ENCODE results near the gene KBTBD13.
"Not testable (repeated sequence)": the region's sequence is repeated elsewhere in the genome, so short reads cannot be mapped to it uniquely, and the experiment has no call there.

The KBTBD13 gene

DNA sequence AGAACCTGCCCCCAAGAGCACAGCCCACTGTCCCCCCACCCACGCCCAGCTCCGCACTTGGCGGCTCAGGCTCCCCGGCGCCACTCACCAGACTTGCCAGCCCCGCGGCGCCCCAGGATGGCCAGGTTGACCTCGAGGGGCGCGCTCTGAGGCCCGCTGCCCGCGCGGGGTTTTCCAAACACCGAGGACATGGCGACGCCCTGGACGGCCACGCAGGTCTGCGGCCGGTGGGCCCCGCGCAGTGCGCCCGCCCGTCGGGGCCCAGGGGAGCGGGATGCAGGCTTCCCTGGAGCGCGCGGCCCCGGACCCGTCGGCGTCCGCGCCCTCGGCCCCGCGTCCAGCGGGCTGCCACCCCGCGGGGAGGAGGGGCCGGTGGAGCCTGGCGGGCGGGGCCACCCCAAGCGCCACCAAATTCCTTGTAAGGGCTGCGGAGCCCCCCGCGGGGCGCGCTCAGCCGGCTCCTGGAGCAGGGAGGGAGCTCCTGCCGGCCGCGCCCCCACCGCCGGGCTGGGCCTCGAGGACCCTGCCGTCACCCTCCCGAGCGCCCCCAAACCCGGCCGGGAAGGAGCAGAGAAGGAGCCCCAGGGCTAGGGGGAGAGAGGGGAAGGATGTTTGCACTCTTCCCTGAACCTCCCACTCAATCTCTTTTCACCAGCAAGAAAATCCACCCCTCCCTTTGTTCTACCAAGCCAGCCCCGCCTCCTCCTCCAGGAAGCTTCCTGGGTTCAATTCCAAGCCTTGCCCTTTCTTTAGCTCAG lies 8.7 kb upstream of the KBTBD13 start, which contains the start of gene RASL12:
Gene RASL12 (minus strand): TSS at position 347 of the 758 bp plus-strand sequence. CDS start 156 bp downstream, at position 191.
- H3K27ac ChIP-seq = no peak within 1 kb of the TSS

DNA sequence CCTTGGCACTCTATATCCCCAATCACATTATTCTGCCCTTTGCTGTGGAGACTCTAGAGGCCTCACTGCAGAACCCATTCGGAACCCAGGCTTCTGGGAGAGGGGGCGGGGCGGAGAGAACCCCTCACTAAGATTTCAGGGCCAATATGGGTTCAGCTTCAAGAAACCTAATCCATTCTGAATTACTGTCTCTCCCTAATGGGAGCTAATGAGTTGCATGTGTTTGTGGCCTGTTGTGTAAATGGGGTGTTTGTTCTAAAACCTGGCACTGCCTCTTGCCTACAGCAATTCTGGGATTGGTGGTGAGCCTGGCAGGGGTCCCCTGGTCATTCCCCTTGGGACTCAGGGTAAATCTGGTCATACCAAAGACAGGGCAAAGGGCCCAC lies 8.2 kb upstream of the KBTBD13 start:
- no peak overlapping the region for H3K27ac ChIP-seq
- DNase-seq (ENCODE audit: low read depth, low spot score) = no peak

More for the DNA sequence above, 8.7 kb upstream of the KBTBD13 start, which contains the start of gene RASL12:
- DNase-seq (ENCODE audit: low read depth, low spot score) = no peak

DNA sequence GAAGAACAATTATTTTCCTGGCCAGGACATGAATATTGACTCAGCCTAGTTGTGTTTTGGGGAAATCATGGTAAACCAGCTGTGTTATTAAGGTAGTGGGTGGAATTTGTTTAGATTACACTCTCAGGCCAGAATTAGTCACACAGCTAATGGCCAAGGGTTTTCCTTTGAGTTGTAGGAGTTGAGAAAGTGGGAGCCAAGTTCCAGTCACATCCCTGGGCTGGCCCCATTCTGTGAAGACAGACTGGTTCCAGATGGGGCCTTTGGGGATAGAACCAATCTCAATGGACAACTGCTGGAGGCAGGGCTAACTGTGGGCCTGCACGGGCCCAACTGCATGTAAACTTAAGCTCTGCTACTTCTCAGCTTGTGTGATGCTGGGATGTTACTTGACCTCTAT lies 7.4 kb upstream of the KBTBD13 start:
- H3K27ac ChIP-seq = no peak overlapping the region
- no peak for DNase-seq (ENCODE audit: low read depth, low spot score)

DNA sequence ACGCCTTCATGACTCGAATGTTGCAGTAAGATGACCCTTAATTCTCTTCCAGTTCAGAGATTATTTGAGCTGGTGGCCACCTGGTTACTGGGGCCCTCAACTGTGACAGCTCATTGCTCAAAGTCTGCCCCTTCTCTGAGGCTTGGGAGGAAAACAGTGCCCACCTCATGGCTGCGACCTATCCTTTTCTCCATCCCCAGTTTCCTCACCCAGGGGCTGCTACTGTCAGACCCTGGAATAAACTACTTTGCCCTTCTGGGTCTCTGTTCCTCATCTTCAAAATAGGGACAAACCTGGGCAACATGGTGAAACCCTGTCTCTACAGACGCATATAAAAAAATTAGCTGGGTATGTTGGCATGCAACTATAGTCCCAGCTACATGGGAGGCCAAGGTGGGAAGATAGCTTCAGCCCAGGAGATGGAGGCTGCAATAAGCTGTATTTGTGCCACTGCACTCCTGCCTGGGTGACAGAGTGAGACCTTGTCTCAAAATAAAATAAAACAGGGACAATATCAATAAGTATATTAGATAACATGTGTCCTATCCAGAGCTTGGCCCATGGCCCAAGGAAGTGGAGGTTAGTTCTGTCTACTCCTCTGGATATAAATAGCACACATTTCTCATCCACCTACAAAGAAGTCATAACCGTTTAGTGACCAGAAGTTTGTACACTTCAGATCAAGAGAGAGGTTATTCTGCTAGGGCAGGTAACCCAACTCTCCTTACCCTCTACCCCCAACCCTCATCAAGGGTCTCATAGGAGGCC lies 6.6 kb upstream of the KBTBD13 start:
- no peak for DNase-seq (ENCODE audit: low read depth, low spot score)

DNA sequence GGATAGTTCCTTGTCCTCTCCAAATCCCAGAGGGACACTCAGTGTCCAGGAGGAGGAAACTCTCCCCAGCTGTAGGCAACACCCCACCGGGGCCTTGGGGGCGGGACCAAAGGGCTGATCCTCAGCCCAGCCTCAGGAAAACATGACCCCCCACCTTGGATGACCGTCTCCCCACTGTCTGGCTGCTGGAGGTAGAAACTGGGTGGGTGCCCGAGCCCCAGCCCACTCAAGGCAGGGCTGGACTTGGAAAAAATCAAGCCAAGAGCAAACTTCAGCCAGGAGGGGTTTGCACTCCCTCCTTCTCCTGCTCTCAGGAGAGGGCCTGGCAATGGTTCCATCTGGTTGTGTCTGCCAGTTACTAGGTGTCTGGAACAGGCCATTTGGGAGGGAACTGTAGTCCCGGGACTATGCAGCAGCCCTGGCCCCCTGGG lies 5.2 kb upstream of the KBTBD13 start:
- no peak for DNase-seq (ENCODE audit: low read depth, low spot score)

More for the DNA sequence above, 6.6 kb upstream of the KBTBD13 start:
- H3K27ac ChIP-seq = no peak overlapping the region

DNA sequence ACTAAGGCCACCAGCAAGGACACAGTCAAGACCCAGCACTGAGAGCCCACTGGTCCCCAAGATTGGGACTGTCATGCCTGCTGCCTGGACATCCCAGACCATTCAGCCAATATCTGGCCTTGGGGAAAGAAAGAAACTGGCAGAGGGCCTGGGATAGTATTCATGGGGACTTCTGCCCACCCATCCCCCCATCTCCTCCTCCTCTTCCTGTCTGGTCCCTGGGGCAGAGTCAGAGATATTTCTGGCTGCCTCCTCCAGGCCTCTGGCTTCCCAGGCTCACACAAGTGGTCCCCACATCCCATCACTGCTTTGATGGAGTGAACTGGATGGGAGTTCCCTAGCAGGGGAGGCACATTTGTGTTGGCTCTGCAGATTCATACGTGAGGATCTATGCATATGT lies 4.5 kb upstream of the KBTBD13 start:
- no peak for DNase-seq (ENCODE audit: low read depth, low spot score)
- no peak overlapping the region for H3K27ac ChIP-seq

More for the DNA sequence above, 5.2 kb upstream of the KBTBD13 start:
- H3K27ac ChIP-seq = no peak overlapping the region

DNA sequence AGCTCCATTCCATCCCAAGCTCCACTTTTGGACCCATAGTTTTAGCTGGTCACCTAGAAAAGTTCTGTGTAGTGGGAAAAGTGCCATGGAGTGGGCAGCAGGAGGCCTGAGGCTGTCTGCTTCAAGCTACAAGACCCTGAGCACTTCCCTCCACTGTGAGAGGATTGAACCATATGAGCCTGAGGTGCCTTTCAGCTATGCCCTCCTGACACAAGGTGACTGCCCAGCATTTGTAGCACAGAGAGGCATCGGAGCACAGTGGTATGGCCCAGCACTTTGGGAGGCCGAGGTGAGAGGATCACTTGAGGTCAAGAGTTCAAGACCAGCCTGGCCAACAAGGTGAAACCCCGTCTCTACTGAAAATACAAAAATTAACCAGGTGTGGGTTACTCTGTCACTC lies 3.9 kb upstream of the KBTBD13 start:
- DNase-seq (ENCODE audit: low read depth, low spot score) = no peak

DNA sequence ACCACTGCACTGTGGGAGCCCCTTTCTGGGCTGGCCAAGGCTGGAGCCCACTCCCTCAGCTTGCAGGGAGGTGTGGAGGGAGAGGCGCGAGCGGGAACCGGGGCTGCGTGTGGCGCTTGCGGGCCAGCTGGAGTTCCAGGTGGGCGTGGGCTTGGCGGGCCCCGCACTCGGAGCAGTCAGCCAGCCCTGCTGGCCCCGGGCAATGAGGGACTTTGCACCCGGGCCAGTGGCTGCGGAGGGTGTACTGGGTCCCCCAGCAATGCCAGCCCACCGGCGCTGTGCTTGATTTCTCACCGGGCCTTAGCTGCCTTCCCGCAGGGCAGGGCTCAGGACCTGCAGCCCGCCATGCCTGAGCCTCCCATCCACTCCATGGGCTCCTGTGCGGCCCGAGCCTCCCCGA lies 1.6 kb upstream of the KBTBD13 start:
- DNase-seq (ENCODE audit: low read depth, low spot score); H3K27ac ChIP-seq: not testable (repeated sequence)

More for the DNA sequence above, 3.9 kb upstream of the KBTBD13 start:
- no peak overlapping the region for H3K27ac ChIP-seq

DNA sequence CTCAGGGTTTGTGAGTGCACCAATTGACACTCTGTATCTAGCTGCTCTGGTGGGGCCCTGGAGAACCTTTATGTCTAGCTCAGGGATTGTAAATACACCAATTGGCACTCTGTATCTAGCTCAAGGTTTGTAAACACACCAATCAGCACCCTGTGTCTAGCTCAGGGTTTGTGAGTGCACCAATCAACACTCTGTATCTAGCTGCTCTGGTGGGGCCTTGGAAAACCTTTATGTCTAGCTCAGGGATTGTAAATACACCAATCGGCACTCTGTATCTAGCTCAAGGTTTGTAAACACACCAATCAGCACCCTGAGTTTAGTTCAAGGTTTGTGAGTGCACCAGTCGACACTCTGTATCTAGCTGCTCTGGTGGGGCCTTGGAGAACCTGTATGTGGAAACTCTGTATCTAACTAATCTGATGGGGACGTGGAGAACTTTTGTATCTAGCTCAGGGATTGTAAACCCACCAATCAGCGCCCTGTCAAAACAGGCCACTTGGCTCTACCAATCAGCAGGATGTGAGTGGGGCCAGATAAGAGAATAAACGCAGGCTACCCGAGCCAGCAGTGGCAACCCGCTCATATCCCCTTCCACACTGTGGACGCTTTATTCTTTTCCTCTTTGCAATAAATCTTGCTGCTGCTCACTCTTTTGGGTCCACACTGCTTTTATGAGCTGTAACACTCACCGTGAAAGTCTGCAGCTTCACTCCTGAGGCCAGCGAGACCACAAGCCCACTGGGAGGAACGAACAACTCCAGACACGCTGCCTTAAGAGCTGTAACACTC lies 745 bp upstream of the KBTBD13 start:
- not testable (repeated sequence) for H3K27ac ChIP-seq; DNase-seq (ENCODE audit: low read depth, low spot score)

DNA sequence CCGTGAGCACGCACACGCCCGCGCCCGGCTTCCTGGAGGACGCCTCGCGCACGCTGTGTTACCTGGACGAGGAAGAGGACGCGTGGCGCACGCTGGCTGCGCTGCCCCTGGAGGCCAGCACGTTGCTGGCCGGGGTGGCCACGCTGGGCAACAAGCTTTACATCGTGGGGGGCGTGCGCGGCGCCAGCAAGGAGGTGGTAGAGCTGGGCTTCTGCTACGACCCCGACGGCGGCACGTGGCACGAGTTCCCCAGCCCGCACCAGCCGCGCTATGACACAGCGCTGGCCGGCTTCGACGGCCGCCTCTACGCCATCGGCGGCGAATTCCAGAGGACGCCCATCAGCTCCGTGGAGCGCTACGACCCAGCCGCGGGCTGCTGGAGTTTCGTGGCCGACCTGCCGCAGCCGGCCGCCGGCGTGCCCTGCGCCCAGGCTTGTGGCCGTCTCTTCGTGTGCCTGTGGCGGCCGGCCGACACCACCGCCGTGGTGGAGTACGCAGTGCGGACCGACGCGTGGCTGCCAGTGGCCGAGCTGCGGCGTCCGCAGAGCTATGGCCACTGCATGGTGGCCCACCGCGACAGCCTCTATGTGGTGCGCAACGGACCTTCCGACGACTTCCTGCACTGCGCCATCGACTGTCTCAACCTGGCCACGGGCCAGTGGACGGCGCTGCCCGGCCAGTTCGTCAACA lies 890 bp downstream of the KBTBD13 start:
- DNase-seq (ENCODE audit: low read depth, low spot score) = no peak
- no peak overlapping the region for H3K27ac ChIP-seq

DNA sequence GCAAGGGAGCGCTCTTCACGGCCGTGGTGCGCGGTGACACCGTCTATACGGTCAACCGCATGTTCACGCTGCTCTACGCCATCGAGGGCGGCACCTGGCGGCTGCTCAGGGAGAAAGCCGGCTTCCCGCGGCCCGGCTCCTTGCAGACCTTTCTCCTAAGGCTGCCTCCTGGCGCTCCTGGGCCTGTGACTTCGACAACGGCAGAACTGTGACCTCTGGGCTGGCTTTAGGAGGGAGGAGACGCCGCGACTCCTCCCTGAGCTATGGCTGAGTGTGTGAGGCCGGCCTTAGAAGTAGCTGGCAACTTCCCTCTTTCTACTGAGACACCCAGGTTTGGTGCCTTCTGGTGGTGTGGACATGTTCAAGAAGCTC lies 1.4 kb downstream of the KBTBD13 start:
- H3K27ac ChIP-seq = no peak overlapping the region
- no peak for DNase-seq (ENCODE audit: low read depth, low spot score)

DNA sequence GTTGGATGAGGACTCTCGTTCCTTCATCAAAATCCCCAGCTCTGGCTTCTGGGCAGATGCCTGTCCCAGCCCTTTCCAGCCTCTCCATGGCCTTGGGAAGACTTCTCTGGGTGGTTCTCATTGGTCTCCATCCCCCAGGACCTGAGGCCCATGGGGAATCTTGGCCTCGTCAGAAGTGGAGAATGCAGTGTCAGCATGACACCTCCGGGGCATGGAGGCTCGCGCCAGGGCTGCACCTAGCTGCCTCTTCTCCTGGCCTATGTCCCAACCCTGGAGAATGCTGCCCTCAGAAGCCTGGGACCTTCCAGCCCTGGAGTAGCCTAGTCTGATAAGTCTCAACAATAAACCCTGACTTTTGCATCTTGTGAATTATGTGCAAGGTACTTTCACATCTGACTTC lies 3.0 kb downstream of the KBTBD13 start:
- no peak overlapping the region for H3K27ac ChIP-seq
- DNase-seq (ENCODE audit: low read depth, low spot score) = no peak

DNA sequence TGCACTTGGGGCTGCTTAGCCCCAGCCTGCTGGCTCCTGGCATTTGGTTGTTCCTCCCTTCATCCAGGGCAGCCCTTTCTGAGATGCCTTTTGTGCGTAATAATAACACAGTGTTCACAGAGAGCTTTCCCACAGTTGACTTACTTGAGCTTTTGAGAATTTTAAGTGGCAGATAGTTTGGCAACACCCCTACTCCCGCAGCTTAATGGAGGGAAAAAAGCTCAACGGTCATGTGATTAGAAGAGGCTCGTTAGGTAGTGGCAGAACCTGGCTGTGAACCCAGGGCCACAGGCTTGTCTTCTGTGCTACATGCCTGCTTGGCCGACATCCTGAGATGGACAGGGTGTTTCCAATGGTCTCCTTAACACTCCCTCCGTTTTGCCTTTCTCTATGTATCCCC lies 4.7 kb downstream of the KBTBD13 start:
- H3K27ac ChIP-seq = no peak overlapping the region
- no peak for DNase-seq (ENCODE audit: low read depth, low spot score)

DNA sequence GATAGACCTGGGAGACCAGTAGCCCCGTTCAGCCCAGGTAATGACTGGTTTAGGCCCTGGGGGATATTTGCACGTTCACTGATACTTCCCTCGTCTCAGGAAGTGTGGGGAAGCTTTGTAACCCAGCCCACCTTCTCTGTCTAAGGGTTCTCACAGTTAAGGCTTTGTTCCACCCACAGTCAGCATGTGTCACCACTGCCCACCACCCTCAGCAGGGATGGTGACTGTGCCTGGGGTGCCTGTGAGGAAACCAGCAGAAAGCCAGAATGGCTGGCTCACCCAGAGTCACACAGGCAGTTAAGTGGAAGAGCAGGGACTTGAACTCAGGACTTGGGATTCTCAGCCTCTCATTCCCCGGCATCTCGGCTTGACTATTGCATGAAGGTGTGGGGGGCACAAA lies 5.2 kb downstream of the KBTBD13 start:
- DNase-seq (ENCODE audit: low read depth, low spot score) = no peak
- H3K27ac ChIP-seq = no peak overlapping the region

DNA sequence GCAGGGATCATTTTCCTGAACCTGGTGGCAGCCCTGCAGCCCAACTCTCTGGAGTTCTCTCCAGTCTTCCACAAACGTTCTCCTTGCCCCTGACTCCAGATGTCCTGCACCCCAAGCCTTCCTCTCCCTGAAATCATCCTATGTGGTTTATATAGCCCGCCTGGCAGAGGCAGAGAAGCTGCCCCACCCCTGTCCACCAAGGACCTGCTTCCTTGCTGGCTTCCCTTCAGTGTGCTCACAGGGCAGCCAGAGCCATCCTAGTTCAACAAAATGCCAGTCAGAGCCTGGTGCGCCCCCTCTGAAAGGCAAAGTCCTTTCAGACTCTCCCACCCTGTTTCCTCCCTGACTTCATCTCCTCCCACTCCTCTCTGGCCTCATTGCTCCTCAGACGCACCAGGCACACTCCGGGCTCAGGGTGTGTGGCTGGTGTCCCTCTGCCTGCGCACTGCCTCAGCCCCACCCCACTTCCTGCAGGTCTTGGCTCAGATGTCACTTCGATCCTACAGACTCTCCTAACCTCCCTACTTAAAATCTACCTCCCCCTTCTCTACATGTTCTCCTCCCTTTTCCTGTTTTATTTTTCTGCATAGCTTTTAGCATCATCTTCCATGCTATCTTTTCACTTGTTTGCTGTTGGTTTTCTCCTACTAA lies 5.9 kb downstream of the KBTBD13 start:
- DNase-seq (ENCODE audit: low read depth, low spot score) = no peak
- no peak overlapping the region for H3K27ac ChIP-seq

DNA sequence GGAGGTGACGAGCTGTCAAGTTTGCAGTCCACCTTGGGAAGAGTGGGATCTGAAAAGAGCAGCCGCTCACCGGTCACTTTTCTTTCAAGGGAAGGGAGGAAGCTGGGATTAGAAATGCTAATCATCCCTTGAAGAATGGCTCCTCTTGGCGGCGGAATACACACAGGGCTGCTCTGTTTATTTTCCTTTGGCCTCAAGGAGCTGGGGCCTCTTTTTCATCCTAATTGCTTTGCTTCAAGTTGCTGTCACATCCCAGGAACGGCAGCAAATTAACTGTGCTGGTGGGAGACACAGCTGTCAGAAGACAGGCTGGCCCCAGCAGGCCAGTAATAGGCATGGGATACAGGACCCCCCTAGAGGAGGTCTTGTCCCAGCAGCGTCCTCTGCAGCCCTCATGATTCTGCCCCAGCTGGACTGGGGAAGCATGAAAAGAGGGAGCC lies 6.7 kb downstream of the KBTBD13 start:
- DNase-seq (ENCODE audit: low read depth, low spot score) = no peak
- H3K27ac ChIP-seq = no peak overlapping the region

DNA sequence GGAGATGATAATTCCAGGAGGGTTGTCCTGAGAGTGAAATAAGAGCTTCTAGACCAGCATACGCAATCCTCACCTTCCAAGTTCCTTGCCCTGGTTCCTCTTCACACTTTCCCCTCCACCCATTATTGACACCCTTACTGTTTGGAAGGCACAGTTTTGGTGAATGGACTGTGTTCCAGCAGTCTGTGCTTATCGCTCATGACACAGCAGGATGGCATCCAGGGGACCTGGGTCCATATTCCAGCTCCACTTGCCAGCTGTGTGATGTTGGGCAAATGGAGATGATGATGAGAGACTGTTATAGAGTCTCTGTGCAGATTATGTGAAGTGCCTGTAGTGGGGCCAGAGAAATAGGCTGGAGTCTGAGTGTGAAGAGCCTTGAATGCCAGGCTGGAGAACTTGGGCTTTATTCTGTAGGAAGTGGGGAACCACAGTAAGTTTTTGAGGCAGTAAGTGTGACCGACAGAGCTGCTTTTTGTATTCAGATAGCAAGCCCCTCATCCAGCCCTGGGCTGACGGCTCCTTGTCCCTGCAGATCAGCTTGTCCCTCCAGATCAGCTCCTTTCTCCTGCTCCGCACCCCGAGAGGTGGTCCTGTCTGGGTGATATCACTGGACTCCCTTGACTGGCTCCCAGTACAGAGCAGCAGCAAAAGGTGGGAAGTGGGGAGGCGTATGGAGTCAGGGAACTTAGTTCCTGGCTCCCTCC lies 8.1 kb downstream of the KBTBD13 start:
- DNase-seq (ENCODE audit: low read depth, low spot score) = no peak
- no peak overlapping the region for H3K27ac ChIP-seq

DNA sequence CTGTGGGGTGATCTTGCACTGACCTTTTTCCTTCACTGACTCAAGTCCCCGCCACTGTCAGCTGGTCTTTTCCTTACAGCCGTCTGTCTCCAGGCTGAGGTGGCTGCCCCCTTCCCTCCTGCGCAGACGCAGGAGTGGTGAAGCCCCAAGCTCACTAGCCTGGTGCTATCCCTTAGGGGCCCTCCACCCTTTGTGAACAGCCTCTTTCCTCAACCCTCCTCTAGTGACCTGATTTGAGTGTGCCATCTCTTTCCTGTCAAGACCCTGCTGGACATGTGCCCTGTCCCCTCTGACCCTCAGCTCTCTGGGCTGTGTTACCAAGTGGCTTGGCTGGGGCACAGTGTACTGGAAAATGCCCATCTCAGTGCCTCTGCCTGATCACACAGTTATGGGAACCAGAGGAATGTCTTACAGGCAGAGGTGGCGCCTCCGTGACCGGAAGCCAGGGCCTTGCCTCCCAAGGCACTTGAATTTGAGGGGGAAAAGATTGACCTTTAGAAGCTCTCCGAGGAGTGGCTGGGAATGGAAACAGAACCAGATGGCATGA lies 8.7 kb downstream of the KBTBD13 start:
- no peak overlapping the region for H3K27ac ChIP-seq
- DNase-seq (ENCODE audit: low read depth, low spot score) = no peak
